Nephron (organoid): Measurements from ENCODE around the gene SCAF8.

ENCODE experiments used
- H3K27ac Mint-ChIP-seq, 3 experiments: 2 replicates each; pipeline ENCODE4 v1.8.0; 2020; ENCODE audit warnings: mixed read lengths in 3 of 3, mild to moderate bottlenecking in 2 of 3, moderate library complexity in 1 of 3
- H3K27me3 Mint-ChIP-seq: 2 replicates; pipeline ENCODE4 v1.8.0; 2021; ENCODE audit warnings: low read depth, mild to moderate bottlenecking, moderate library complexity, mixed read lengths
- H3K36me3 Mint-ChIP-seq: 2 replicates; pipeline ENCODE4 v1.8.0; 2020; ENCODE audit warnings: low read depth, mixed read lengths
- H3K4me1 Mint-ChIP-seq: 2 replicates; pipeline ENCODE4 v1.8.0; 2020; ENCODE audit warnings: mixed read lengths
- H3K4me3 Mint-ChIP-seq, 3 experiments: 2 replicates each; pipeline ENCODE4 v1.8.0; 2020; ENCODE audit warnings: mild to moderate bottlenecking in 3 of 3, mixed read lengths in 3 of 3, moderate library complexity in 2 of 3
- H3K9me3 Mint-ChIP-seq: 2 replicates; pipeline ENCODE4 v1.8.0; 2020; ENCODE audit warnings: mixed read lengths
- TF ChIP-seq, protein P1 (sequence below), 3 experiments: fragments of 200-600 bp; sonication (generic); IDR thresholded peaks; one replicate each; pipeline ENCODE4 v1.5.0; 2021; ENCODE audit warnings: antibody characterized with exemption in 3 of 3; ENCODE audit not compliant: unreplicated experiment in 3 of 3

The SCAF8 gene

GRCh38 chr6:154731296-154732218 lies 1.7 kb upstream of the SCAF8 start:
- Mint-ChIP-seq H3K27ac (peak overlapping the region; percentile 98 to 99 (median 99)), H3K27me3 (no peaks in the 10 kb centered on the region), H3K9me3 (no peaks in the 10 kb centered on the region), H3K4me1 (peaks cover 23% of the 10 kb centered on the region), H3K36me3 (peaks cover 6% of the 10 kb centered on the region), H3K4me3 (peak overlapping the region; percentile 77 to 96 (median 94))
- TF ChIP-seq, protein P1, sequence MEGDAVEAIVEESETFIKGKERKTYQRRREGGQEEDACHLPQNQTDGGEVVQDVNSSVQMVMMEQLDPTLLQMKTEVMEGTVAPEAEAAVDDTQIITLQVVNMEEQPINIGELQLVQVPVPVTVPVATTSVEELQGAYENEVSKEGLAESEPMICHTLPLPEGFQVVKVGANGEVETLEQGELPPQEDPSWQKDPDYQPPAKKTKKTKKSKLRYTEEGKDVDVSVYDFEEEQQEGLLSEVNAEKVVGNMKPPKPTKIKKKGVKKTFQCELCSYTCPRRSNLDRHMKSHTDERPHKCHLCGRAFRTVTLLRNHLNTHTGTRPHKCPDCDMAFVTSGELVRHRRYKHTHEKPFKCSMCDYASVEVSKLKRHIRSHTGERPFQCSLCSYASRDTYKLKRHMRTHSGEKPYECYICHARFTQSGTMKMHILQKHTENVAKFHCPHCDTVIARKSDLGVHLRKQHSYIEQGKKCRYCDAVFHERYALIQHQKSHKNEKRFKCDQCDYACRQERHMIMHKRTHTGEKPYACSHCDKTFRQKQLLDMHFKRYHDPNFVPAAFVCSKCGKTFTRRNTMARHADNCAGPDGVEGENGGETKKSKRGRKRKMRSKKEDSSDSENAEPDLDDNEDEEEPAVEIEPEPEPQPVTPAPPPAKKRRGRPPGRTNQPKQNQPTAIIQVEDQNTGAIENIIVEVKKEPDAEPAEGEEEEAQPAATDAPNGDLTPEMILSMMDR (IDR thresholded peaks at IDR 0.05; ENCODE audit: unreplicated experiment in 3 of 3) = no peak

DNA sequence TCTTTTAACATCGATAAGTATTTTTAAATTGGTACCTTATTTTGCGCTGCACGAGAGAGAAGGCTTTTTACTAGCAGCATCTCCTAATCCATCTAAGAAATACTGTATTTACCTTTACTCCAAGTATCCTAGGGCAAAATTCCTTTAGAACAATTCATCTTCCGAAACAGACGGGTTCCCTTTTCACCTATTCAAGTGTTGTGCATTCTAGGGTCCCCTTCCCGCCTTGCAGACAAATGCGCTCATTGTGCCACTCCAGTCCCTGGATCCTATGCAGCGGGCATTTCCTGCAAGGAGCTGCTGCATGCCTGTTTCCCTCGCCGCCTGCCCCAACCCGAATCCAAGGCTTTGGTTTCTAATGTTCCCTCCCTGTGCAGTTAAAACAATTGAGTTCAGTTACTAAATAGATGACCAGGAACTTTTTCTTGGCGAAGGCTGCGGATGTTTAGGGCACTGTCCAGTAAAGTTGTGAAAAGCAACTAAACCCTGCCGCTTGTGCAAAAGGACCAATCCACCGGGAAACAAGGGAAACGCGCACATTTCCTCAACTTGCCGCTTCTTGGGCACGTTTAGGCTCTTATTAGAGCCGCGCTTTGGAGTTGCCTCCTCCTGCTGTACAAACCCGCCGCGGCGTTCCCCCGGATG lies 556 bp upstream of the SCAF8 start:
- TF ChIP-seq, protein P1 (IDR thresholded peaks at IDR 0.05; ENCODE audit: unreplicated experiment in 3 of 3) = no peak
- no peaks in the 10 kb centered on the region for H3K27me3 Mint-ChIP-seq
- peaks cover 13% of the 10 kb centered on the region for H3K36me3 Mint-ChIP-seq
- peak overlapping the region; percentile 84 to 96 (median 94) for H3K4me3 Mint-ChIP-seq
- H3K27ac Mint-ChIP-seq = peak overlapping the region; percentile 98 to 99 (median 99)
- no peaks in the 10 kb centered on the region for H3K9me3 Mint-ChIP-seq
- peaks cover 30% of the 10 kb centered on the region for H3K4me1 Mint-ChIP-seq

DNA sequence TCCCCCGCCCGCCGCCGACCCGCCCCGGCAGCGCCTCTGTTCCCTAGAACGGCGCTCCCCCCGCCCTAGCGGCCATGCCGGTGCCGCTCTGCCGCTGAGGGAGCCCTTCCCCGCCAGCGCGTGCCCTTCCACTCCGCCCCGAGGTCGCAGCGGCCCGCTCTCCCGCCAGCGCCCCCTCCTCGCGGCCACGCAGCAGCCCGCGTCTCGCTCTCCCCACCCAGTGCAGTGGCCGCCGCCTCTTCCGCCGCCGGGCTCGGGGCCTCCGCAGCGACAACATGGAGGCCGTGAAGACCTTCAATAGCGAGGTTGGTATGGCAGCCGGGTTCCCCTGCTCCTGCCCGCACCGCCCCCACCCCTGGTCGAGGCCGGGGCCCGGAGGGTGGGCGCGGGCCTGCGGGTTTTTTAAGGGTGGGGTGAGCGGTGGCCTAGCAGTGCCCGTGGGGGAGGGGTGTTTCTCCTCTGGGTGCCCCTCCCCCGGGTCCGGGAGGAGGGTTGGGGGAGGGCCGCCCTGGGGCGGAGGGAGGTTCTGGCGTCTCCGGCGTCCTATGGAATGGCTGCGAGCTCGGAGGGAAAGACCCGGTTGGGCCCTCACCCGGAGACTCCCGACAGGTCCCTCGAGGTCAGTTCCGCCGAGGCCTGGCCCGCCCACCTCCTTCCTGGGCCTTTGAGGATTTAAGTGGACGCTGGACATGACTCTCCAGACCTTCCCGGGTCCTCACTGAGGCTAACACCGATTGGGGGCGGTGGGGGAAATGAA lies 588 bp downstream of the SCAF8 start:
- H3K9me3 Mint-ChIP-seq = no peaks in the 10 kb centered on the region
- peak overlapping the region; percentile 85 to 93 (median 90) for H3K4me3 Mint-ChIP-seq
- H3K36me3 Mint-ChIP-seq = peaks cover 19% of the 10 kb centered on the region
- H3K27me3 Mint-ChIP-seq = no peaks in the 10 kb centered on the region
- peak overlapping the region; percentile 97 to 99 (median 98) for H3K27ac Mint-ChIP-seq
- peaks cover 37% of the 10 kb centered on the region for H3K4me1 Mint-ChIP-seq
- TF ChIP-seq, protein P1 (IDR thresholded peaks at IDR 0.05; ENCODE audit: unreplicated experiment in 3 of 3) = no peak

- H3K27me3 Mint-ChIP-seq = no peaks in the 10 kb centered on the region
- H3K9me3 Mint-ChIP-seq = no peaks in the 10 kb centered on the region
- TF ChIP-seq, protein P1 (IDR thresholded peaks at IDR 0.05; ENCODE audit: unreplicated experiment in 3 of 3) = no peak
- H3K4me3 Mint-ChIP-seq = peak overlapping the region; percentile 45 to 80 (median 67)
- H3K27ac Mint-ChIP-seq = peak overlapping the region in 1 of 3 experiments; percentile 17
- peaks cover 39% of the 10 kb centered on the region for H3K4me1 Mint-ChIP-seq
- H3K36me3 Mint-ChIP-seq = peaks cover 23% of the 10 kb centered on the region
Measured at GRCh38 chr6:154736618-154737259, 3.5 kb downstream of the SCAF8 start.

GRCh38 chr6:154737424-154737823 lies 4.2 kb downstream of the SCAF8 start:
- Mint-ChIP-seq H3K36me3 (peaks cover 23% of the 10 kb centered on the region), H3K27ac (no peak overlapping the region), H3K4me1 (peaks cover 37% of the 10 kb centered on the region), H3K9me3 (no peaks in the 10 kb centered on the region), H3K4me3 (peak overlapping the region in 1 of 3 experiments; percentile 64), H3K27me3 (no peaks in the 10 kb centered on the region)
- TF ChIP-seq, protein P1 (IDR thresholded peaks at IDR 0.05; ENCODE audit: unreplicated experiment in 3 of 3) = no peak
